Loucy (cell line): ENCODE data around the gene PDIK1L.

Experiments
- H2AFZ ChIP-seq: fragments of 200-600 bp; sonication (generic); 2 replicates; pipeline ENCODE4 v1.6.0; 2016; ENCODE audit warnings: antibody characterized with exemption, mild to moderate bottlenecking, low read length, moderate library complexity
- H3F3A ChIP-seq: fragments of 200-600 bp; 2 replicates; pipeline ENCODE4 v1.6.0; 2016; ENCODE audit warnings: antibody characterized with exemption, low read depth, mild to moderate bottlenecking
- H3K27me3 ChIP-seq: fragments of 200-600 bp; sonication (generic); 2 replicates; pipeline ENCODE4 v1.6.1; 2014; ENCODE audit warnings: low read length, mild to moderate bottlenecking; ENCODE audit not compliant: insufficient read depth, poor library complexity, severe bottlenecking
- H3K36me3 ChIP-seq: fragments of 200-600 bp; sonication (generic); 2 replicates; pipeline ENCODE4 v1.6.1; 2016; ENCODE audit warnings: low read length; ENCODE audit not compliant: insufficient read depth
- H3K4me1 ChIP-seq: fragments of 200-600 bp; sonication (generic); 2 replicates; pipeline ENCODE4 v1.5.1; 2014; ENCODE audit warnings: low read length, mild to moderate bottlenecking; ENCODE audit not compliant: insufficient read depth, poor library complexity, severe bottlenecking
- H3K4me2 ChIP-seq: fragments of 200-600 bp; sonication (generic); 2 replicates; pipeline ENCODE4 v1.6.0; 2014; ENCODE audit warnings: antibody characterized with exemption, low read length, low read depth, mild to moderate bottlenecking; ENCODE audit not compliant: poor library complexity, severe bottlenecking
- H3K4me3 ChIP-seq: fragments of 200-600 bp; sonication (generic); 2 replicates; pipeline ENCODE4 v1.5.1; 2014; ENCODE audit warnings: low read length, mild to moderate bottlenecking, mixed read lengths; ENCODE audit not compliant: poor library complexity, severe bottlenecking
- H3K79me2 ChIP-seq: fragments of 200-600 bp; sonication (generic); 2 replicates; pipeline ENCODE4 v1.6.1; 2014; ENCODE audit warnings: low read length; ENCODE audit not compliant: insufficient read depth
- H3K9ac ChIP-seq: fragments of 200-600 bp; sonication (generic); 2 replicates; pipeline ENCODE4 v1.6.0; 2014; ENCODE audit warnings: mild to moderate bottlenecking, low read depth, low read length, moderate library complexity; ENCODE audit not compliant: poor library complexity, severe bottlenecking
- H3K9me2 ChIP-seq: fragments of 200-600 bp; sonication (generic); replicated peaks from 2 replicates; pipeline ENCODE4 v1.6.1; 2016; ENCODE audit warnings: low read depth, low read length, mixed read lengths
- H3K9me3 ChIP-seq: fragments of 200-600 bp; sonication (generic); 2 replicates; pipeline ENCODE4 v1.6.1; 2014; ENCODE audit warnings: mild to moderate bottlenecking, antibody characterized with exemption, low read length, low read depth; ENCODE audit not compliant: insufficient read depth
- H4K20me1 ChIP-seq: fragments of 200-600 bp; sonication (generic); 2 replicates; pipeline ENCODE4 v1.6.0; 2014; ENCODE audit warnings: antibody characterized with exemption, low read length, mild to moderate bottlenecking; ENCODE audit not compliant: insufficient read depth, poor library complexity, severe bottlenecking
- CTCF ChIP-seq: fragments of 200-600 bp; sonication (generic); conservative IDR thresholded peaks from 2 replicates; pipeline ENCODE4 v1.5.1; 2014; ENCODE audit warnings: mild to moderate bottlenecking, antibody characterized with exemption, low read length
- EZH2phosphoT487 ChIP-seq: fragments of 200-600 bp; IDR thresholded peaks from 2 replicates; pipeline ENCODE4 v1.6.1; 2018; ENCODE audit warnings: antibody characterized with exemption, mild to moderate bottlenecking, moderate library complexity, borderline replicate concordance

Gene PDIK1L

GRCh38 chr1:26079960-26080814, 31.4 kb upstream of the PDIK1L start:
- H3K9me2 ChIP-seq, result no peaks in the 10 kb centered on the region
- no peak overlapping the region for H2AFZ ChIP-seq
- no peaks in the 10 kb centered on the region for H3K36me3 ChIP-seq
- no peaks in the 10 kb centered on the region for H3K9me3 ChIP-seq
- H3K4me2 ChIP-seq, result no peak overlapping the region
- H3K4me1 ChIP-seq, result peaks cover 4% of the 10 kb centered on the region
- no peaks in the 10 kb centered on the region for H3F3A ChIP-seq
- H3K27me3 ChIP-seq, result no peaks in the 10 kb centered on the region
- TF ChIP-seq EZH2phosphoT487 (no peak), CTCF (no peak)
- no peak overlapping the region for H3K9ac ChIP-seq
- H4K20me1 ChIP-seq, result no peaks in the 10 kb centered on the region
- no peak overlapping the region for H3K4me3 ChIP-seq
- no peaks in the 10 kb centered on the region for H3K79me2 ChIP-seq

- Histone ChIP-seq H3F3A (no peaks in the 10 kb centered on the region), H3K36me3 (no peaks in the 10 kb centered on the region), H3K79me2 (no peaks in the 10 kb centered on the region), H3K9me2 (no peaks in the 10 kb centered on the region), H2AFZ (no peak overlapping the region), H3K4me3 (no peak overlapping the region), H3K27me3 (no peaks in the 10 kb centered on the region), H4K20me1 (no peaks in the 10 kb centered on the region), H3K9me3 (no peaks in the 10 kb centered on the region), H3K4me1 (no peaks in the 10 kb centered on the region), H3K4me2 (no peak overlapping the region), H3K9ac (no peak overlapping the region)
- TF ChIP-seq CTCF (no peak), EZH2phosphoT487 (no peak)
These were observed 30.2 kb upstream of the PDIK1L start for GRCh38 chr1:26081267-26082019.

GRCh38 chr1:26082020-26082350, 29.6 kb upstream of the PDIK1L start:
- H4K20me1 ChIP-seq, result no peaks in the 10 kb centered on the region
- TF ChIP-seq CTCF (no peak), EZH2phosphoT487 (no peak)
- H3K9ac ChIP-seq, result no peak overlapping the region
- no peaks in the 10 kb centered on the region for H3K4me1 ChIP-seq
- no peak overlapping the region for H3K4me3 ChIP-seq
- no peaks in the 10 kb centered on the region for H3K9me2 ChIP-seq
- H3F3A ChIP-seq, result no peaks in the 10 kb centered on the region
- H3K36me3 ChIP-seq, result no peaks in the 10 kb centered on the region
- H3K4me2 ChIP-seq, result no peak overlapping the region
- no peaks in the 10 kb centered on the region for H3K27me3 ChIP-seq
- no peaks in the 10 kb centered on the region for H3K79me2 ChIP-seq
- no peak overlapping the region for H2AFZ ChIP-seq
- H3K9me3 ChIP-seq, result no peaks in the 10 kb centered on the region
